Upper lobe of left lung (tissue), 6 donors: ENCODE data around the gene EFNA3. TPM values are rescaled to one million over a fixed set of nuclear protein-coding genes. Genes with fewer than 3 reads are reported as not detected.

ENCODE experiments used
- ATAC-seq, 2 donors: fragments of 200-7000 bp; cut with Tn5 transposase; one replicate each; pipeline ENCODE4 v1.9.1; 2022; ENCODE audit warnings: mild to moderate bottlenecking in 2 of 2, moderate library complexity in 2 of 2; ENCODE audit not compliant: low FRiP score in 2 of 2
- DNase-seq, 2 donors: peaks; one replicate each; pipeline ENCODE4 v3.0.0-alpha.2; 2019 to 2020
- H3K27ac ChIP-seq, 4 donors: fragments of 200-600 bp; sonication (generic); one replicate each; pipeline ENCODE4 v1.5.1; 2016 to 2019
- H3K27me3 ChIP-seq, 4 donors: fragments of 200-600 bp; sonication (generic); one replicate each; pipeline ENCODE4 v1.5.1; 2017 to 2019
- H3K36me3 ChIP-seq, 4 donors: fragments of 200-600 bp; sonication (generic); one replicate each; pipeline ENCODE4 v1.5.1; 2016 to 2019
- H3K4me1 ChIP-seq, 4 donors: fragments of 200-600 bp; sonication (generic); one replicate each; pipeline ENCODE4 v1.5.1; 2018 to 2019
- H3K4me3 ChIP-seq, 4 donors: fragments of 200-600 bp; sonication (generic); one replicate each; pipeline ENCODE4 v1.5.1; 2017 to 2019; ENCODE audit warnings: mild to moderate bottlenecking in 2 of 4, moderate library complexity in 1 of 4
- H3K9me3 ChIP-seq, 4 donors: fragments of 200-600 bp; sonication (generic); one replicate each; pipeline ENCODE4 v1.5.1; 2018 to 2019
- EP300 ChIP-seq, 4 donors: sonication (generic); formaldehyde crosslinking; IDR thresholded peaks; one replicate each; pipeline ENCODE4 v1.5.1; 2017; ENCODE audit warnings: antibody characterized with exemption in 4 of 4, control low read depth in 2 of 4
- POLR2A ChIP-seq, 4 donors: fragments of 450-650 bp; IDR thresholded peaks; one replicate each; pipeline ENCODE4 v1.5.1; 2016 to 2017; ENCODE audit warnings: antibody characterized with exemption in 4 of 4, mild to moderate bottlenecking in 2 of 4
- POLR2AphosphoS5 ChIP-seq, 2 donors: sonication (generic); formaldehyde crosslinking; IDR thresholded peaks; one replicate each; pipeline ENCODE4 v1.5.1; 2017; ENCODE audit warnings: antibody characterized with exemption in 2 of 2
- WGBS, 2 donors: methylation state at CpG; one replicate each; pipeline ENCODE4 v1.1.5; 2017 to 2018; 5-methylcytosine and 5-hydroxymethylcytosine counted together
- total RNA-seq, 6 donors: library from RNA; depleted of rRNA in 4 of 6; stranded (reverse); fragments of >200 nt in 4 of 6; gene quantifications; one replicate each; pipeline versions ENCODE4 v1.1.0 to v1.2.1, GENCODE V29; 2016 to 2021
- TF ChIP-seq, protein P1 (sequence below), 6 experiments: fragments of 450-650 bp in 4 of 6; fragments of 200-600 bp in 2 of 6; sonication (generic) in 2 of 6; IDR thresholded peaks; one replicate each; pipeline ENCODE4 v1.5.1; 2016 to 2019; ENCODE audit warnings: antibody characterized with exemption in 6 of 6
- donor health status: DM: no; HTN: no; CAD: no; lungs with moderate emphysema.
- donor health status: DM: no; HTN: yes; CAD: no; lungs with severe emphysema.

The EFNA3 gene
- total RNA-seq, 6 donors from 2014 or later = 0.33 to 2.1 (median 1.4) TPM

DNA sequence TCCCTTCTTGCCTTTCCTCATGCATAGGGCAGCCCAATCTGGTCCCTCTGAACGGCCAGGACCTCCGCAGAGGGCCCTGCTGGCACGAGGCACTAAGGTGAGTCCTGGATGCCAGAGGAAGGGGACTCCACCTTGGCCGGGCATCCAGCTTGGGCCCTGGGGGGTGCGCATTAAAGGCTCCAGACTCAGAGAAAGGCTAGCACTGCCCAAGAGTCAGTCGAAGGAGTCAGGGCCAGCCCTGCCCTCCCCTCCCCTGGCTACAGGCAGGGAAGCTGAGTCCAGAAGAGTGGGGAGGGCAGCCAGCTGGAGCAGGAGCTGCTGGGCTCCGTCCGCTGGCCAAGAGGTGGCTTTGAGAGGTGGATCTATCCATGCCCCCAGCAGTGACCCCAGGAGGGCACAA is 17.9 kb upstream of the EFNA3 start:
- Histone ChIP-seq H3K9me3 (no peaks in the 10 kb centered on the region), H3K36me3 (peaks cover 13 to 65% (median 50%) of the 10 kb centered on the region in 4 donors), H3K27ac (no peak overlapping the region), H3K4me1 (peaks cover 24 to 36% (median 32%) of the 10 kb centered on the region in 4 donors), H3K27me3 (no peaks in the 10 kb centered on the region), H3K4me3 (no peak overlapping the region)
- no peak for ATAC-seq
- WGBS, 2 donors = 72 to 100% methylated on average over 1 to 6 of the region's 8 CpGs
- no peak for DNase-seq
- TF ChIP-seq POLR2A (IDR thresholded peaks at IDR 0.05) (no peak), EP300 (IDR thresholded peaks at IDR 0.05) (no peak), POLR2AphosphoS5 (IDR thresholded peaks at IDR 0.05) (no peak)
- TF ChIP-seq, protein P1, sequence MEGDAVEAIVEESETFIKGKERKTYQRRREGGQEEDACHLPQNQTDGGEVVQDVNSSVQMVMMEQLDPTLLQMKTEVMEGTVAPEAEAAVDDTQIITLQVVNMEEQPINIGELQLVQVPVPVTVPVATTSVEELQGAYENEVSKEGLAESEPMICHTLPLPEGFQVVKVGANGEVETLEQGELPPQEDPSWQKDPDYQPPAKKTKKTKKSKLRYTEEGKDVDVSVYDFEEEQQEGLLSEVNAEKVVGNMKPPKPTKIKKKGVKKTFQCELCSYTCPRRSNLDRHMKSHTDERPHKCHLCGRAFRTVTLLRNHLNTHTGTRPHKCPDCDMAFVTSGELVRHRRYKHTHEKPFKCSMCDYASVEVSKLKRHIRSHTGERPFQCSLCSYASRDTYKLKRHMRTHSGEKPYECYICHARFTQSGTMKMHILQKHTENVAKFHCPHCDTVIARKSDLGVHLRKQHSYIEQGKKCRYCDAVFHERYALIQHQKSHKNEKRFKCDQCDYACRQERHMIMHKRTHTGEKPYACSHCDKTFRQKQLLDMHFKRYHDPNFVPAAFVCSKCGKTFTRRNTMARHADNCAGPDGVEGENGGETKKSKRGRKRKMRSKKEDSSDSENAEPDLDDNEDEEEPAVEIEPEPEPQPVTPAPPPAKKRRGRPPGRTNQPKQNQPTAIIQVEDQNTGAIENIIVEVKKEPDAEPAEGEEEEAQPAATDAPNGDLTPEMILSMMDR (IDR thresholded peaks at IDR 0.05) = no peak

DNA sequence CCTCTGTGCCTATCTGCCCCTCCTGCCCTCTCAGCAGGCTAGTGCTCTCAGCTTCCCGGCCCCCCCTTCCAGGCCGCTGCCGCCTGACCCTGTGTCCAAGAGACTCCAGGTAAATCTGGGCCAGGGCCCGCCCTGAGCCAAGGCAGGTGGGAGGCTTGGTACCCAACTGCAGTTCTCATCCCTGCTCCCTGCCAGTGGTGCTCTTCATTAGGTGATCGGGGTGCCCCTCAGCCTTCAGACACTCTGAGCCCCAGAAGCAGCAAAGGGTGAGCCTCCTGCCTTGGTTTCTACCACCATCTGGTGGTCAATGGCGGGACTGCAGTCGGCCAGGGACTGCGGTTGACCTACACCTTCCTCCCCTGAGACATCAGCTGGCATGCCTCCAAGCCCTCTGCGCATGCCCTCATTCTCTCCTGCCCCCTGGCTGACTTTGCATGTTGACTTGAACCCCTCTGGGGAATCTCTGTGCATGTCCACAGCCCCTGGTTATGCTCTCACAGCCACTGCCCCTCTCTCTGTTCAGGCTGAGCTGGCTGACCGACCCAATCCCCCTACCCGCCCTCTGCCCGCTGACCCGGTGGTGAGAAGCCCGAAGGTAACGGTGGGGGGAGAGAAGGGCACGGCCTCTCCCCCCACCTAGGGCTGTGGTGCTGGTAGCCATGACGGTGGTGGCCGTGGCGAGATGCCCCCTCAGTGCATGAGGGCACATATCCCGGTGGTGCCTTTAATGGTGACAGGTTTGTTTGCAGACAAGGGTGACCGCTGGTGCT is 17.1 kb upstream of the EFNA3 start:
- no peak overlapping the region for H3K4me3 ChIP-seq
- no peaks in the 10 kb centered on the region for H3K9me3 ChIP-seq
- WGBS, 2 donors = 44 to 49% methylated on average over 20 to 21 of the region's 21 CpGs
- ATAC-seq (peak; percentile 76), DNase-seq (peak; percentile 82)
- H3K4me1 ChIP-seq = peaks cover 24 to 36% (median 32%) of the 10 kb centered on the region in 4 donors
- H3K36me3 ChIP-seq = peaks cover 13 to 57% (median 43%) of the 10 kb centered on the region in 4 donors
- H3K27me3 ChIP-seq = no peaks in the 10 kb centered on the region
- no peak overlapping the region for H3K27ac ChIP-seq
- TF ChIP-seq, protein P1 (IDR thresholded peaks at IDR 0.05) = peak; percentile 97 to 99 (median 98)
- TF ChIP-seq EP300 (IDR thresholded peaks at IDR 0.05) (no peak), POLR2A (IDR thresholded peaks at IDR 0.05) (no peak), POLR2AphosphoS5 (IDR thresholded peaks at IDR 0.05) (peak in 1 of 2 donors; percentile 15)

DNA sequence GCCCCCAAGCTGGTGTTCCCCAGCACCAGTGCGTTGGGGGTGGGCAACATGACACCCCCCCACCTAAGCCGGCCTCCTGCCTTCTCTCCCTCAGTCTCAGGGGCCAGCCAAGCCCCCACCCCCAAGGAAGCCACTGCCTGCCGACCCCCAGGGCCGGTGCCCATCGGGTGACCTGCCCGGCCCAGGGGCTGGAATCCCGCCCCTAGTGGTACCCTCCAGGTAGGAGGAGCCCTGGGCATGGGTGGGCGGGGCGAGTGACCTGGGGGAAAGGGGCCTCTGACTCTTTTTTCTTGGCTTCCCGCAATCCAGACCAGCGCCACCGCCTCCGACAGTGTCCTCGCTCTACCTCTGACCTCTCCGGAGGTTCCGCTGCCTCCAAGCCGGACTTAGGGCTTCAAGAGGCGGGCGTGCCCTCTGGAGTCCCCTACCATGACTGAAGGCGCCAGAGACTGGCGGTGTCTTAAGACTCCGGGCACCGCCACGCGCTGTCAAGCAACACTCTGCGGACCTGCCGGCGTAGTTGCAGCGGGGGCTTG is 16.4 kb upstream of the EFNA3 start:
- no peak overlapping the region for H3K27ac ChIP-seq
- 73 to 82% methylated on average over 20 to 24 of the region's 29 CpGs for WGBS, 2 donors
- H3K4me3 ChIP-seq = peak overlapping the region in 1 of 4 donors; percentile 73
- no peaks in the 10 kb centered on the region for H3K27me3 ChIP-seq
- TF ChIP-seq POLR2AphosphoS5 (IDR thresholded peaks at IDR 0.05) = no peak
- TF ChIP-seq, protein P1 (IDR thresholded peaks at IDR 0.05) = no peak
- TF ChIP-seq POLR2A (IDR thresholded peaks at IDR 0.05) = no peak
- TF ChIP-seq EP300 (IDR thresholded peaks at IDR 0.05) = no peak
- H3K36me3 ChIP-seq = peaks cover 13 to 51% (median 36%) of the 10 kb centered on the region in 4 donors
- no peak for ATAC-seq
- peaks cover 24 to 36% (median 32%) of the 10 kb centered on the region in 4 donors for H3K4me1 ChIP-seq
- DNase-seq = peak in 1 of 2 donors; percentile 73
- no peaks in the 10 kb centered on the region for H3K9me3 ChIP-seq

DNA sequence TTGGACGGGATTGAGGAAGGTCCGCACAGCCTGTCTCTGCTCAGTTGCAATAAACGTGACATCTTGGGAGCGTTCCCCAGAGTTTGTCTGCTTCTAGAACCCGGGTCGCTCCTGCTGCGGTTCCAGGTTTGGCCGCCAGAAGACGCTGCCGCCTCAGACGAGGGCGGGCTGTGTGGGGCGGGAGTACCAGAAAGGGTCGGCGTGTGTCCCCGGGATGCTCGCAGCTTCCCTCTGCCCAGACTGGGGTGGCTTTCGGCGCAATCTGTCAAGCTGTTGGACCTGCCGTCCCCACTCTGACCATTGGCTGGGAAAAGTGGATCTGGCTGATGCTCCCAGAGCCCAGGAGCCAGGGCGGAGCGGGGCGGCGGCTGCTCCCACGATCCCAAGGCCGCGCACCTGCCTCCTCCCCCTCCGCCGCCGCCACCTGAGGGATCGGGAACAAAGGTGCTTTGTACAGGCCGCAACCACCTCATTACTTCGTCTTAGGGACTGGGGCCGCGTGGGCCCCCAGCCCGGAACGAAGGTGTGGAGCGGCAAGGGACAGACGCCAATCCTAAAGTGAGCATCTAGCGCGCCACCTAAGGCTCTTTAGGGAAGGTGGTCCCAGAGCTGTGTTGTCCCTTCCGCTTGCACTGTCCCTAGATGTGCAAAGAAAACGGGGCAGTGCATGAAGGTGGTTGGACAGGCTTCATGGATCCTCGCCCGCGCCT is 15.8 kb upstream of the EFNA3 start:
- H3K4me1 ChIP-seq = peaks cover 24 to 36% (median 32%) of the 10 kb centered on the region in 4 donors
- peak; percentile 57 to 78 for ATAC-seq
- H3K9me3 ChIP-seq = no peaks in the 10 kb centered on the region
- peak overlapping the region; percentile 18 to 83 (median 73) for H3K4me3 ChIP-seq
- TF ChIP-seq, protein P1 (IDR thresholded peaks at IDR 0.05) = peak; percentile 52 to 78 (median 72)
- TF ChIP-seq EP300 (IDR thresholded peaks at IDR 0.05) = no peak
- H3K36me3 ChIP-seq = peaks cover 10 to 47% (median 30%) of the 10 kb centered on the region in 4 donors
- no peaks in the 10 kb centered on the region for H3K27me3 ChIP-seq
- WGBS, 2 donors = 14 to 21% methylated on average over 6 to 39 of the region's 46 CpGs
- peak overlapping the region in 2 of 4 donors; percentile 85 to 91 for H3K27ac ChIP-seq
- DNase-seq = peak; percentile 64 to 94
